HAP-1 (cell line): ENCODE measurements around the gene EME2.

Source experiments
- DNase-seq, 2 experiments: peaks; one replicate each; pipeline ENCODE4 v3.0.0-alpha.2; 2016 to 2020; ENCODE audit warnings: low spot score in 2 of 2
- H3K27me3 ChIP-seq: fragments of 250-450 bp; sonication (Bioruptor Pico); 2 replicates; pipeline ENCODE4 v1.5.1; 2020; ENCODE audit warnings: low read depth, mild to moderate bottlenecking, moderate library complexity
- H3K36me3 ChIP-seq: fragments of 250-450 bp; sonication (Bioruptor Pico); replicated peaks from 2 replicates; pipeline ENCODE4 v1.5.1; 2020; ENCODE audit warnings: mild to moderate bottlenecking
- H3K4me1 ChIP-seq: fragments of 250-450 bp; sonication (Bioruptor Pico); 2 replicates; pipeline ENCODE4 v1.5.1; 2020; ENCODE audit warnings: mild to moderate bottlenecking
- H3K4me3 ChIP-seq: fragments of 250-450 bp; sonication (Bioruptor Pico); 2 replicates; pipeline ENCODE4 v1.5.1; 2020; ENCODE audit warnings: mild to moderate bottlenecking, moderate library complexity
- H3K9me3 ChIP-seq: fragments of 250-450 bp; sonication (Bioruptor Pico); 2 replicates; pipeline ENCODE4 v1.5.1; 2020; ENCODE audit warnings: mild to moderate bottlenecking, moderate library complexity
- in situ Hi-C: fragments of 300-500 bp; cut with MboI; formaldehyde crosslinking; loops from 3 replicates; pipeline ENCODE4 v1.14.3; 2020; ENCODE audit warnings: low sequenced_read_pairs, inconsistent platforms, mixed read lengths

EME2 gene

GRCh38 chr16:1740234-1740633 is 32.4 kb upstream of the EME2 start:
- in situ Hi-C loops = no loop called here
- peaks cover 7% of the 10 kb centered on the region; the same call in 1 of the 2 replicates for H3K36me3 ChIP-seq
- no peak for DNase-seq

GRCh38 chr16:1740781-1741490 is 31.7 kb upstream of the EME2 start:
- H3K4me1 ChIP-seq = no peaks in the 10 kb centered on the region
- H3K36me3 ChIP-seq = peaks cover 7% of the 10 kb centered on the region; the same call in 1 of the 2 replicates
- no peak overlapping the region for H3K4me3 ChIP-seq
- no peaks in the 10 kb centered on the region for H3K9me3 ChIP-seq
- DNase-seq = no peak
- in situ Hi-C loops = no loop called here
- H3K27me3 ChIP-seq = no peaks in the 10 kb centered on the region

More at GRCh38 chr16:1740234-1740633, 32.4 kb upstream of the EME2 start:
- H3K9me3 ChIP-seq = no peaks in the 10 kb centered on the region
- no peaks in the 10 kb centered on the region for H3K27me3 ChIP-seq
- no peak overlapping the region for H3K4me3 ChIP-seq
- no peaks in the 10 kb centered on the region for H3K4me1 ChIP-seq

- Histone ChIP-seq H3K4me3 (no peak overlapping the region), H3K27me3 (no peaks in the 10 kb centered on the region), H3K4me1 (no peaks in the 10 kb centered on the region), H3K9me3 (no peaks in the 10 kb centered on the region), H3K36me3 (peaks cover 7% of the 10 kb centered on the region; the same call in 1 of the 2 replicates)
- in situ Hi-C loops = no loop called here
- no peak for DNase-seq
These were observed 31.0 kb upstream of the EME2 start for GRCh38 chr16:1741553-1742165.

- no peak overlapping the region for H3K4me3 ChIP-seq
- in situ Hi-C loops = no loop called here
- H3K27me3 ChIP-seq = no peaks in the 10 kb centered on the region
- H3K36me3 ChIP-seq = peaks cover 7% of the 10 kb centered on the region
- no peaks in the 10 kb centered on the region for H3K4me1 ChIP-seq
- no peaks in the 10 kb centered on the region for H3K9me3 ChIP-seq
- DNase-seq = no peak
These were observed 29.0 kb upstream of the EME2 start for GRCh38 chr16:1743376-1744337.

GRCh38 chr16:1744338-1744840 is 28.2 kb upstream of the EME2 start:
- Histone ChIP-seq H3K4me3 (no peak overlapping the region), H3K27me3 (no peaks in the 10 kb centered on the region), H3K9me3 (no peaks in the 10 kb centered on the region), H3K4me1 (no peaks in the 10 kb centered on the region), H3K36me3 (peaks cover 7% of the 10 kb centered on the region)
- no peak for DNase-seq
- in situ Hi-C loops = no loop called here

GRCh38 chr16:1745181-1745899 is 27.3 kb upstream of the EME2 start:
- peaks cover 7% of the 10 kb centered on the region for H3K36me3 ChIP-seq
- DNase-seq = no peak
- in situ Hi-C loops = no loop called here
- H3K4me3 ChIP-seq = no peak overlapping the region
- H3K27me3 ChIP-seq = no peaks in the 10 kb centered on the region
- H3K9me3 ChIP-seq = no peaks in the 10 kb centered on the region
- no peaks in the 10 kb centered on the region for H3K4me1 ChIP-seq

- no peaks in the 10 kb centered on the region for H3K9me3 ChIP-seq
These were observed 26.5 kb upstream of the EME2 start for GRCh38 chr16:1745900-1746692.

GRCh38 chr16:1746693-1747195 is 25.9 kb upstream of the EME2 start:
- no peak for DNase-seq
- Histone ChIP-seq H3K27me3 (no peaks in the 10 kb centered on the region), H3K9me3 (no peaks in the 10 kb centered on the region), H3K36me3 (peaks cover 15% of the 10 kb centered on the region), H3K4me3 (no peak overlapping the region), H3K4me1 (no peaks in the 10 kb centered on the region)
- in situ Hi-C loops = no loop called here

More at GRCh38 chr16:1745900-1746692, 26.5 kb upstream of the EME2 start:
- DNase-seq = no peak
- Histone ChIP-seq H3K4me1 (no peaks in the 10 kb centered on the region), H3K36me3 (peaks cover 10% of the 10 kb centered on the region), H3K4me3 (no peak overlapping the region), H3K27me3 (no peaks in the 10 kb centered on the region)
- in situ Hi-C loops = no loop called here

- Histone ChIP-seq H3K4me1 (no peaks in the 10 kb centered on the region), H3K27me3 (no peaks in the 10 kb centered on the region), H3K4me3 (no peak overlapping the region), H3K36me3 (peaks cover 22% of the 10 kb centered on the region), H3K9me3 (no peaks in the 10 kb centered on the region)
- in situ Hi-C loops = no loop called here
- no peak for DNase-seq
These were observed 24.7 kb upstream of the EME2 start for GRCh38 chr16:1747934-1748333.

- Histone ChIP-seq H3K36me3 (peaks cover 22% of the 10 kb centered on the region), H3K27me3 (no peaks in the 10 kb centered on the region), H3K4me3 (no peak overlapping the region), H3K4me1 (no peaks in the 10 kb centered on the region), H3K9me3 (no peaks in the 10 kb centered on the region)
- DNase-seq = no peak
- in situ Hi-C loops = no loop called here
These were observed 23.2 kb upstream of the EME2 start for GRCh38 chr16:1749152-1750117.

- H3K4me1 ChIP-seq = no peaks in the 10 kb centered on the region
- no peaks in the 10 kb centered on the region for H3K27me3 ChIP-seq
- no peaks in the 10 kb centered on the region for H3K9me3 ChIP-seq
- peaks cover 21% of the 10 kb centered on the region for H3K36me3 ChIP-seq
- H3K4me3 ChIP-seq = no peak overlapping the region
- in situ Hi-C loops = no loop called here
- no peak for DNase-seq
These were observed 20.7 kb upstream of the EME2 start for GRCh38 chr16:1751946-1752345.

- in situ Hi-C loops = no loop called here
- H3K4me3 ChIP-seq = no peak overlapping the region
These were observed 19.8 kb upstream of the EME2 start for GRCh38 chr16:1752853-1753252.

More at GRCh38 chr16:1752853-1753252, 19.8 kb upstream of the EME2 start:
- Histone ChIP-seq H3K9me3 (no peaks in the 10 kb centered on the region), H3K27me3 (no peaks in the 10 kb centered on the region), H3K36me3 (peaks cover 21% of the 10 kb centered on the region), H3K4me1 (no peaks in the 10 kb centered on the region)
- no peak for DNase-seq
